SK-N-SH (cell line): ENCODE results near the gene USP17L15.
"Not testable (repeated sequence)": the region's sequence is repeated elsewhere in the genome, so short reads cannot be mapped to it uniquely, and the experiment has no call there.

ENCODE experiments used
- CHD2 ChIP-seq: fragments of 150-350 bp; IDR thresholded peaks from 2 replicates; pipeline ENCODE4 v1.6.1; 2018; ENCODE audit warnings: low read length; ENCODE audit not compliant: partially characterized antibody
- CTCF ChIP-seq: fragments of 200-600 bp; sonication (generic); IDR thresholded peaks from 2 replicates; pipeline ENCODE4 v1.6.1; 2017; ENCODE audit warnings: antibody characterized with exemption, mild to moderate bottlenecking, moderate library complexity
- MAX ChIP-seq: IDR thresholded peaks from 2 replicates; pipeline ENCODE4 v1.4.0; 2012; ENCODE audit warnings: low read depth
- MXI1 ChIP-seq: IDR thresholded peaks from 2 replicates; pipeline ENCODE4 v1.6.1; 2012; ENCODE audit warnings: mild to moderate bottlenecking, low read depth, low read length, improper control_type of control experiment
- PBX3 ChIP-seq: IDR thresholded peaks from 2 replicates; pipeline ENCODE4; 2012
- POLR2AphosphoS5 ChIP-seq: IDR thresholded peaks from 2 replicates; pipeline ENCODE4 v1.6.1; 2012; ENCODE audit warnings: low read depth, low read length
- RAD21 ChIP-seq: IDR thresholded peaks from 2 replicates; pipeline ENCODE4 v1.6.1; 2012; ENCODE audit warnings: mild to moderate bottlenecking, low read length
- TEAD4 ChIP-seq: IDR thresholded peaks from 2 replicates; pipeline ENCODE4 v1.4.0; 2012; ENCODE audit warnings: mild to moderate bottlenecking, borderline replicate concordance; ENCODE audit not compliant: insufficient read depth
- USF2 ChIP-seq: fragments of 150-350 bp; IDR thresholded peaks from 2 replicates; pipeline ENCODE4 v1.6.1; 2017; ENCODE audit warnings: antibody characterized with exemption, low read length, low read depth, borderline replicate concordance
- ZBTB33 ChIP-seq: IDR thresholded peaks from 2 replicates; pipeline ENCODE4 v1.4.0; 2012; ENCODE audit warnings: low read depth, borderline replicate concordance

- TF ChIP-seq CHD2, RAD21, CTCF, ZBTB33, MAX, TEAD4, POLR2AphosphoS5, PBX3, USF2, MXI1: not testable (repeated sequence)
These were observed 33.1 kb downstream of the USP17L15 start, which contains the start of gene USP17L22 for GRCh38 chr4:9267319-9267718.
